ENCODE results near the gene GEMIN2. TPM values are rescaled to one million over a fixed set of nuclear protein-coding genes. Genes with fewer than 3 reads are reported as not detected.

GEMIN2 gene
- total and polyA plus RNA-seq, 2 donors (not counting 3 experiments of a cell fraction or from before 2014, with no cell fraction given), result 14.3 to 19.5 TPM

DNA sequence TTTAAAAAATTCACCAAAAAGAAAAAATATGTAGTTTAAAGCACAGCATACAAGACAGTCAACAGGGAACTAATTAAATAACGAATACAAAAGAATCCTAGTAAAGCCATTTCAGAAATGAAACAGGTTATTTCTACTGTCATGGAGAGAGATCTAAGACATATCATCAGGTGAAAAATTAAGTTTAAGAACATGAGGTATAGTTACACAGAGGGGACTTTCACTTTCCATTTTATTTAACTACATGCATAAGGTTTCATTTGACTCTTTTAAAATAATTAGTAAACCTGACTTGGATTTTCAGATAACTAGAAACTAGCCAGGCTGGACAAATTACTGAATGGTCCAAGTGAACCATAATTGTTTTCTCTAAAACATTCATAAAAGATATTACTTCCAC is 22.4 kb upstream of the GEMIN2 start:
- FAIRE-seq (no peak), DNase-seq (ENCODE audit: low read depth, low spot score) (no peak)
- intact Hi-C loops (cut with micrococcal nuclease) (no loop called here), dilution Hi-C loops (cut with MboI; ENCODE audit: extremely low pct_ligation_motif_present, low sequenced_read_pairs) (no loop called here)
- Histone ChIP-seq H3K9me1 (replicated peaks; ENCODE audit: control insufficient read depth, extremely low read depth, insufficient read depth, low read length) (no peaks in the 10 kb centered on the region), H3K9ac (replicated peaks; ENCODE audit: extremely low read depth, insufficient read depth, low read length) (no peak overlapping the region), H3K27ac (ENCODE audit: insufficient read depth, low read depth, low read length) (no peak overlapping the region), H4K20me1 (replicated peaks; ENCODE audit: control insufficient read depth, extremely low read depth, insufficient read depth, low read length) (peaks cover 2% of the 10 kb centered on the region), H3K27me3 (ENCODE audit: control insufficient read depth in 2 of 2, insufficient read depth in 2 of 2, low read length in 2 of 2) (no peaks in the 10 kb centered on the region), H3K9me3 (replicated peaks; ENCODE audit: control insufficient read depth, insufficient read depth, low read length) (no peaks in the 10 kb centered on the region), H3K36me3 (ENCODE audit: control insufficient read depth in 2 of 2, extremely low read depth in 1 of 2, insufficient read depth in 2 of 2, low read length in 2 of 2) (peaks cover 23 to 34% of the 10 kb centered on the region in 2 experiments), H3K79me2 (ENCODE audit: control insufficient read depth, insufficient read depth, low read length) (peaks cover 27% of the 10 kb centered on the region), H2AFZ (ENCODE audit: low read depth, low read length) (no peak overlapping the region), H3K4me2 (ENCODE audit: insufficient read depth, low read length) (no peak overlapping the region), H3K4me3 (replicated peaks in 1 of 3; ENCODE audit: insufficient read depth in 1 of 3, low read depth in 1 of 3, low read length in 3 of 3) (no peak overlapping the region), H3K4me1 (ENCODE audit: control insufficient read depth, extremely low read depth, insufficient read depth, low read length) (no peaks in the 10 kb centered on the region)
- TF ChIP-seq POLR2AphosphoS5 (IDR thresholded peaks at IDR 0.05; ENCODE audit: insufficient read depth, low read depth, low read length), result no peak
- TF ChIP-seq FOS (IDR thresholded peaks at IDR 0.05; ENCODE audit: borderline replicate concordance, insufficient read depth, low read length), result no peak
- no peak for TF ChIP-seq MYC (IDR thresholded peaks at IDR 0.05; ENCODE audit: low read depth, low read length)
- TF ChIP-seq JUN (IDR thresholded peaks at IDR 0.05; ENCODE audit: borderline replicate concordance, insufficient read depth, insufficient read length, low read depth), result no peak
- TF ChIP-seq POLR2A (IDR thresholded peaks at IDR 0.05; ENCODE audit: low read depth, low read length), result no peak
- TF ChIP-seq GATA2 (IDR thresholded peaks at IDR 0.05; ENCODE audit: insufficient read depth, insufficient read length, low read depth, low read length), result no peak
- TF ChIP-seq, protein P1, sequence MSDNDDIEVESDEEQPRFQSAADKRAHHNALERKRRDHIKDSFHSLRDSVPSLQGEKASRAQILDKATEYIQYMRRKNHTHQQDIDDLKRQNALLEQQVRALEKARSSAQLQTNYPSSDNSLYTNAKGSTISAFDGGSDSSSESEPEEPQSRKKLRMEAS (IDR thresholded peaks at IDR 0.05; ENCODE audit: insufficient read depth, insufficient read length), result no peak
- POLR2A ChIA-PET, result no interaction called here
- TSS peak; percentile 0 for BruUV-seq (replicated peaks)
- CTCF ChIA-PET, result no interaction called here

- ChIA-PET CTCF (no interaction called here), POLR2A (no interaction called here)
- Histone ChIP-seq H3K4me1 (ENCODE audit: control insufficient read depth, extremely low read depth, insufficient read depth, low read length) (peaks cover 11% of the 10 kb centered on the region), H3K9me3 (replicated peaks; ENCODE audit: control insufficient read depth, insufficient read depth, low read length) (no peaks in the 10 kb centered on the region), H4K20me1 (replicated peaks; ENCODE audit: control insufficient read depth, extremely low read depth, insufficient read depth, low read length) (peaks cover 2% of the 10 kb centered on the region), H2AFZ (ENCODE audit: low read depth, low read length) (no peak overlapping the region), H3K9ac (replicated peaks; ENCODE audit: extremely low read depth, insufficient read depth, low read length) (no peak overlapping the region), H3K79me2 (ENCODE audit: control insufficient read depth, insufficient read depth, low read length) (peaks cover 50% of the 10 kb centered on the region), H3K4me2 (ENCODE audit: insufficient read depth, low read length) (no peak overlapping the region), H3K36me3 (ENCODE audit: control insufficient read depth in 2 of 2, extremely low read depth in 1 of 2, insufficient read depth in 2 of 2, low read length in 2 of 2) (peaks cover 20 to 23% of the 10 kb centered on the region in 2 experiments), H3K27ac (ENCODE audit: insufficient read depth, low read depth, low read length) (no peak overlapping the region), H3K9me1 (replicated peaks; ENCODE audit: control insufficient read depth, extremely low read depth, insufficient read depth, low read length) (no peaks in the 10 kb centered on the region), H3K4me3 (replicated peaks in 1 of 3; ENCODE audit: insufficient read depth in 1 of 3, low read depth in 1 of 3, low read length in 3 of 3) (no peak overlapping the region), H3K27me3 (ENCODE audit: control insufficient read depth in 2 of 2, insufficient read depth in 2 of 2, low read length in 2 of 2) (no peaks in the 10 kb centered on the region)
- intact Hi-C loops (cut with micrococcal nuclease) (no loop called here), dilution Hi-C loops (cut with MboI; ENCODE audit: extremely low pct_ligation_motif_present, low sequenced_read_pairs) (no loop called here)
- no peak for FAIRE-seq
- BruUV-seq (replicated peaks), result no TSS peak
- no peak for DNase-seq (ENCODE audit: low read depth, low spot score)
- no peak for TF ChIP-seq GATA2 (IDR thresholded peaks at IDR 0.05; ENCODE audit: insufficient read depth, insufficient read length, low read depth, low read length)
- no peak for TF ChIP-seq EZH2 (IDR thresholded peaks at IDR 0.05; ENCODE audit: borderline replicate concordance, low read depth, low read length, severe bottlenecking)
- TF ChIP-seq, protein P1 (IDR thresholded peaks at IDR 0.05; ENCODE audit: insufficient read depth, insufficient read length), result no peak
- TF ChIP-seq FOS (IDR thresholded peaks at IDR 0.05; ENCODE audit: borderline replicate concordance, insufficient read depth, low read length), result no peak
- no peak for TF ChIP-seq POLR2AphosphoS5 (IDR thresholded peaks at IDR 0.05; ENCODE audit: insufficient read depth, low read depth, low read length)
- TF ChIP-seq JUN (IDR thresholded peaks at IDR 0.05; ENCODE audit: borderline replicate concordance, insufficient read depth, insufficient read length, low read depth), result no peak
- no peak for TF ChIP-seq CTCF (IDR thresholded peaks at IDR 0.05; ENCODE audit: extremely low read depth in 1 of 2, insufficient read depth in 1 of 2, low read depth in 1 of 2, low read length in 2 of 2)
- TF ChIP-seq MYC (IDR thresholded peaks at IDR 0.05; ENCODE audit: low read depth, low read length), result no peak
- no peak for TF ChIP-seq POLR2A (IDR thresholded peaks at IDR 0.05; ENCODE audit: low read depth, low read length)
Observed at GRCh38 chr14:39094515-39094914, 19.6 kb upstream of the GEMIN2 start.

All from endothelial cell of umbilical vein (primary cell).